ENCODE measurements around the gene MTCL3.

Gene MTCL3

DNA sequence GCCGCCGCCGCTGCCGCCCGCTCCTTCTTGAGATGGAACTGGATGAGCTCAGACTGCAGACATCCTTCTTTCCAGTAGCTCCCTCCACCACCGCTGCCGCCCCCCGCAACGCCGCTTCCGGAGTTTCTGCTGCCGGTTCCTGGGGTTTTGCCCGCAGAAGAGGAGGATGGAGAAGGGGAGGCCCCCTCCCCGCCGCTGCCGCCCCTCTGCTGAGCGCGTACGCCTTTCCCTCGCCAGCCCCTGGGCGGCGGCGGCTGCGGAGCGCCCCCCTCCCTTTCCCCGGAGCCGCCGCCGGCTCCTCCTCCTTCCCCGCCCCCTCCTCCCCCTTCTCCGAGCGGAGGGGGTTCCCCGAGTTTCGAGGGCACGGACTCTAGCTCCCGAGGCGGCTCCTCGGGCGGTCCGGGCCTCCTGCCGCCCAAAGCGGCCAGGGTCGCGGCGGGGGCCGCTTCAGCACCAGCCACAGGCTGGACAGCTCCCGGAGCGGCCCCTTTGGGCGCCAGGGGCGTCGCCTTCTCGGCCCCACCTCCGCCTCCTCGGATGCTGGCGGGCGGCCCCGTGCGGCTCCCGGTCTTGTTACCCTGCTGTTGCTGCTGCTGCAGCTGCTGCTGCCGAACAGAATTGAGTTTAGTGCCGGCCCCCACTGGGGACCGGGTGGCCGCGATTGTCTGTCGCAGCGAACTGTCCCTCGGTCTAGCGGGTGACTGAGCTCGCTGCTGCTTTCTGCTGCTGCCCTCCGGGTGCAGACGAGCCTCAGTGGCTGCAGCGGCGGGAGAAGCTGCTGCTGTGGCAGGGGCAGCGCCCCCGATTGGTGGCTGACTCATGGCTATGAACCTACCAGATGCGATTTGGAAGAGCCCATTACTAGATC is 3.1 kb downstream of the MTCL3 start:
- peak; percentile 77 for DNase-seq (ENCODE audit: low spot score)
- in situ Hi-C loops (cut with HindIII; ENCODE audit: low sequenced_read_pairs): no loop called here

DNA sequence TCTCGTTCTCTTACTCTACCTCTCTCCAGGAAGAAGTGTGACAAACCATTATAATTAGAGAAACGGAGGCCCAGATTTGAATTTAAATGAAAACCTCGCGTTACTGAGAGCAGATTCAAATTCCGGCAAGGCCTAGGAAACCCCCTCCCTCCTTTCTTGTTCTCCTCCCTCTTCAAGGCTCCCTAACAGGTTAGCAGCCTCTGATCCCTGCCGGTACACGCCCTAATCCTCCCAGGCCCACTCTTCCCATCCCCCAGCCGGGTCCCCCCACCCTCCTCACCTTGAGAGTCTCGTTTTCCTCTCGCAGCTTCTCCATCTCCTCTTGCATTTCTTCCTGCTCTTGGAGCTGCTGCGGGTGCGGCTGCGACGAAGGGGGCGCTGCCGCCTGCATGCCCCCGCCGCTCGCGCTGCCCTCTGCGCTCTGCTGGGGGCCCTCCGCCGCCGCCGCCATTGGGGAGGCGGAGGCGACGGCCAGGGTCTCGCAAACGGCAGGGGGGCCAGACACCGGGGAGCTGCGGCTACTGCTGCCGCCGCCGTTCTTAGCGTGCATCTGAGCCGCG is 3.8 kb downstream of the MTCL3 start:
- DNase-seq (ENCODE audit: low spot score): peak; percentile 66

DNA sequence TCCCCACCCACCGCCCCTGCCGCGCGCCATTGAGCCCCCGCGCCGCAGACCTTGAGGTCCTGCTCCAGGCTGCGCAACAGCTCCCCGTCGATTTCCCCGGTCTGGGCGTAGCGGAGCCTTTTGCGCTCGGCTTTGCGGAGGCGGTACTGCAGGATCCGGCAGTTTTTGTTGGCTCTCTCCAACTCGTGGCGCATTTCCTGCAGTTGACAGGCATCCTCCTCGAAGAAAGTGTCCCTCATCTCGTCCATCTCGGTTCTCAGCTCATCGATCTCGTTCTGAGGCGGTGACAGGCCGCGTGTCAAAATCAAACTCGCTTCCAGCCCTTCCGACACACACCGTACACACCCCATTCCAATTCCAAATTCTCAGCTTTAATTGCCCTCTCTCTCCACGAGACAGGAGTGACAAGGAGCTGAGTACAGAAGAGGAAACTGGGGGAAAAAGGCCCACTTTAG is 4.3 kb downstream of the MTCL3 start:
- in situ Hi-C loops (cut with HindIII; ENCODE audit: low sequenced_read_pairs): no loop called here
- DNase-seq (ENCODE audit: low spot score): peak; percentile 82

More for the DNA sequence above, 3.8 kb downstream of the MTCL3 start:
- in situ Hi-C loops (cut with HindIII; ENCODE audit: low sequenced_read_pairs): no loop called here

DNA sequence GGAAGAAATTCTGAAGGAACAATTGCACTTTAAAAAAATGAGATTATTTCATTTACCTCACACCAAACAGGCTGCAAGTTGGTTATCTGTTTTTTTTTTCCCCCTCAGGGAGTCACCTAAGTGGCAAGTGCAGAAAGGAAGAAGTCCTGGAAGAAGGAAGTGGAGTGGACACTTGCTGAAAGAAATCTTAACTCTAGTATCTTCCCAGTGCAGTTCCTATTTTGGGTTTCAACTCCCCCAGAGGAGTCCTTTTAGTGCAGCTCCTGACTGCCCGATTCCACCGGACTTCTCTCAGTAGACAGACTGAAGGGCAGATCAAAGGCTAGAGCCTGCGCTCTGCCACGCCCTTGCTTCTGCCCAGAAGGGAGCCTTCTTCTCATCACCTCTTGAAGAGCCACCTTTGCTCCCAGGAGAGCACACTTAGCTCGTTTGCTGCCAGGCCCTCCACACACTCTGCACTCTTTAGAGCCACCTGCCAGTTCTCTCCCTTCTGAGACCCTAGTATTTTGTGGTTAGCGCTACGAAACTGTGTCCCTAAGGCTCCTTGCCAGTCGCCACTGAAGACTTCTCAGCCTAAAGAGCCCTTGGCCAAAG is 4.9 kb downstream of the MTCL3 start:
- in situ Hi-C loops (cut with HindIII; ENCODE audit: low sequenced_read_pairs): no loop called here
- DNase-seq (ENCODE audit: low spot score): peak; percentile 50

DNA sequence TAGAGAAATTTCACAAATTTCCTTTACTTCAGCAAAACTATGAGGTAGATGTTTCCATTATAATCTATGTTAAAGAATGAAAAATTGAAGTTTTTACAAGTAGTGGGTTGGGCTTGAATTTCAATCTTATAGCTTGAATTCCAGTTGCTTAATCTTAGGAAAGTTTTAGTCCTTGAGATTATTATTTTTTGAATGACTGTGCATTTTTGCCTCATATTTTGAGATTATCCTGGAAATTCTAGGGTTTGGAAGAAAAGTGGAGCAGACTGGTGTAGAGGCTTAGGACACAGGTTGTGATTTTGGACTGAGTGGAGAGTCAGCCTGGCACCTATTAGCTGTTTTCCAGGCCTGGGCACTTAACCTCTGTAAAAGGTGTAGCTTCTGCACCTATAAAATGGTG is 5.7 kb downstream of the MTCL3 start:
- in situ Hi-C loops (cut with HindIII; ENCODE audit: low sequenced_read_pairs): no loop called here
- no peak for DNase-seq (ENCODE audit: low spot score)

DNA sequence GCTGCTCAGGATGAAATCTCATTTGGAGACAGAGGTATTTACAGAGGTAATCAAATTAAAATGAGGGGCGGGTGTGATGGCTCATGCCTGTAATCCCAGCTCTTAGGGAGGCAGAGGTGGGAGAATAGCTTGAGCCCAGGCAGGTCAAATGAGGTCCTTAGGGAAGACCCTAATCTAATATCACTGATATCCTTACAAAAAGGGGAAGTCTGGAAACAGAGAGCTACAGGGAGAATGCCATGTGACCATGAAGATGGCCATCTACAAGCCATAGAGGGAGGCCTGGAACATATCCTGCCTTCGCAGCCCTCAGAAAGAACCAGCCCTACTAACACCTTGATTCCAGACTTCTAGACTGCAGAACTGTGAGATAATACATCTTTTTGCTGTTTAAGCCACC is 8.3 kb downstream of the MTCL3 start:
- in situ Hi-C loops (cut with HindIII; ENCODE audit: low sequenced_read_pairs): no loop called here
- no peak for DNase-seq (ENCODE audit: low spot score)

DNA sequence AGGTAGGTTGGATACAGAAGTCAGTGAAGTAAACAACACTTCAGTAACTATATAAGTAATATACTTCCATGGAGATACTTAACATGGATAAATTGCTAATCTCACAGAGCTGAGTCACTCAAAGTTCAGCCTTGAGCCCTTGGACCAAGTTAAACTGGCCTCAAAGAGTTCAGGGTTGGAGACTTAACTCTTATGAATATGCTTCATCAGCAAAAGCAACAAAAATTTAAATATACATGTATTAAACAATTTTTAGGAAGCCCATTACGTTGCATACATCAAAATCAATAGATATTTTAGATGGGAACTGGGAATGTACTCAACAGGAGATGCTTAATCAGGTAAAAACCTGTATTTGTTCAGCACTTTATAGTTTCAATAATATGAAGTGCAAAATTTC is 12.2 kb downstream of the MTCL3 start:
- DNase-seq (ENCODE audit: low spot score): no peak
- in situ Hi-C loops (cut with HindIII; ENCODE audit: low sequenced_read_pairs): no loop called here

DNA sequence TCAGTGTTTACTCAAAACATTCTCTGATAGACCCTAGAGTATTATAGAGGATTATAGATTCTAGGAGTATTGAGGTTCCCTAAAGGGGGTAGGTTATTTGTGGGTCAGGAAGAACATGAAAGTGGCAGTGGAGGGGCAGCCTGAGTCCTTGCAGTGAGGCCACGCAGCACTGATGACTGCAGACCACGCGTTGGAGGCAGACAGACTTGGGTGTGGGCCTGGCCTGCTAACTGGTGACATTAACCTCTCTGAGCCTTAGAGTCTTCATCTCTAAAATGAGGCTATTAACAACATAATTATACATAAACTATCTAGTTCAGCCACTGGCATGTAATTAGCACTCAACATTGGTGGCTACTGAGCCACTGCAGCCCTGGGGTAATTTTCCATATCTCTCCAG is 16.1 kb downstream of the MTCL3 start:
- in situ Hi-C loops (cut with HindIII; ENCODE audit: low sequenced_read_pairs): no loop called here
- no peak for DNase-seq (ENCODE audit: low spot score)

DNA sequence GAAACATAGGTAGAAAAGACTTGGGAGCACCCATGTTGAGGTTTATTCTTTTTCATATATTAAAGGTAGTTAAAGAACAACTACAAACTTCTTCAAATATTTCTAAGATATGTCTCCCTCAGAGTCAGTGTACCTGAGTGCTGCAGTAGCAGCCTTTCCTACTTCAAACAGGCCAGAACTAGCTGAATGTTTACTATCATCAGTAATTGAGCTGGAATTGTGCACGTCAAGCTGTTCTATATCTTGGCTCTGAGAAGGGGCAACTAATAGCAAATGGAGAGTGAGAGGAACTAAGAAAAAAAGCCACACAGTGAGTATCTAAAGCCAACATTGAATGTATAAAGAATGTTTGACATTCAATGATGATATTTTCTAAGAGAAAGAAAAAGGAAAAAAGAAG is 21.7 kb downstream of the MTCL3 start:
- no peak for DNase-seq (ENCODE audit: low spot score)
- in situ Hi-C loops (cut with HindIII; ENCODE audit: low sequenced_read_pairs): no loop called here

DNA sequence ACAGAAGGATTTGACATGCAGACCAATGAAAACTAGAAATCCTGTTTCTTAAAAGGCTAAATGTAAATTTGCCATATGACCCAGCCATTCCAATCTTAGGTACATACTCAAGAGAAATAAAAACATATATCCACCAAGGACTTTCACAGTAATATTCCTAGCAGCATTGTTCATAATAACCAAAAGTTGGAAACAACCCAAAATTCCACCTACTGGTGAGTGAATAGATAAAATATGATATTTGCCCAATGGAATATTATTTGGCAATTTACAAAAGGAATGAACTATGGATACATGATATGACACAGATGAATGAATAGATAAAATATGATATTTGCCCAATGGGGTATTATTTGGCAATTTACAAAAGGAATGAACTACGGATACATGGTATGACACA is 22.7 kb downstream of the MTCL3 start:
- DNase-seq (ENCODE audit: low spot score): no peak
- in situ Hi-C loops (cut with HindIII; ENCODE audit: low sequenced_read_pairs): no loop called here

DNA sequence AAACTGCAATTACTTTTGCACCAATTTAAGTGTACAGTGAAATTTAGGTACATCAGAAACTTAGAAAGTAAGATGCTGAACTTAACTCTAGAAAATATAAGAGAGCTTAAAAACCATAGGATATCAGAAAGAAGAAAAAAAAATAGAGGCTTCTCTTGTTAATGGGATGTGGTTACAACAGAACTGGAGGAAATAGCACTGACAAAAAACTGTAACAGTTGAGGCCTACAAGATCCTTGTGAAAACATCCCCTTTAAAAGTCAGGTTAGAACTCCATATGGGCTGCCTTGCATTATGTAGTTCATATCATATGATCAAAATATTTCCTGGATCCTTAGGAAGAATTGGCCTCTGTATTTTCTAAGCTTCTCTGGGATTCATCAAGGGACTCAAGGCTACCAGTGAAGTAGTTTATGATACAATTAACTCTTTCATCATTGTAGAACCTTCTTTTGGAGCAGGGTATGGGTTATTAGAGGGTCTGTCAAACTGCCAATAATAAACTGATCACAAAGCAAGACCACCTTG is 24.8 kb downstream of the MTCL3 start:
- no peak for DNase-seq (ENCODE audit: low spot score)
- in situ Hi-C loops (cut with HindIII; ENCODE audit: low sequenced_read_pairs): no loop called here

DNA sequence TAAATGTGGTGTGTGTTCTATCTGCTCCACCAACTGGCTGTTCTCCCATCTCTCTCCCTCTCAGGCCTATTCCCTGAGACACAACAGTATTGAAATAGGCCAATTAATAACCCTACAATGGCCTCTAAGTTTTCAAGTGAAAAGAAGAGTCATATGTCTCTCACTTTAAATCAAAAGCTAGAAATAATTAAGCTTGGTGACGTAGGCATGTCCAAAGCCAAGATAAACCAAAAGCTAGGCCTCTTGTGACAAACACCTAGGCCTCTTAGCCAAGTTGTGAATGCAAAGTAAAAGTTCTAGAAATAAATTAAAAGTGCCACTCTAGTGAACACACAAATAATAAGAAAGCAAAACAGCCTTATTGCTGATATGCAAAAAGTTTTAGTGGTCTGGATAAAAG is 29.9 kb downstream of the MTCL3 start:
- DNase-seq (ENCODE audit: low spot score): no peak
- in situ Hi-C loops (cut with HindIII; ENCODE audit: low sequenced_read_pairs): no loop called here

DNA sequence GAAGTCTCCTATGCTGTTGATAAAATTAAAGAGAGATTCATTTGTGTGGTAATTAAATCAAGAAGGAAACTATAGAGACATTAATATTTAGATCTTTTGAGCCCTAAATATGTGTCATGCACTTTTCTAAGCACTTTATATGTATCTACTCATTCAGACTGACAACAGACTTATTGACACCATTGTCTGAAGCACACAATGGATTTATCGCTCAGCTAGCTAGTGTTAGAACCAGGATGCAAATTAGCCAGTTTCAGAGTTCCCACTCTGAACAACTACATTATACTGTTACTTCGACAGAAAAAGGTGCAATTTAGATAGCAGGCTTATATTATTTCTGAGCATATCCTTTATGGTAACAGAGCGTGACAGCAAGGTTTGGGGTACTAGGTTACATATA is 32.2 kb downstream of the MTCL3 start:
- DNase-seq (ENCODE audit: low spot score): no peak
- in situ Hi-C loops (cut with HindIII; ENCODE audit: low sequenced_read_pairs): no loop called here

DNA sequence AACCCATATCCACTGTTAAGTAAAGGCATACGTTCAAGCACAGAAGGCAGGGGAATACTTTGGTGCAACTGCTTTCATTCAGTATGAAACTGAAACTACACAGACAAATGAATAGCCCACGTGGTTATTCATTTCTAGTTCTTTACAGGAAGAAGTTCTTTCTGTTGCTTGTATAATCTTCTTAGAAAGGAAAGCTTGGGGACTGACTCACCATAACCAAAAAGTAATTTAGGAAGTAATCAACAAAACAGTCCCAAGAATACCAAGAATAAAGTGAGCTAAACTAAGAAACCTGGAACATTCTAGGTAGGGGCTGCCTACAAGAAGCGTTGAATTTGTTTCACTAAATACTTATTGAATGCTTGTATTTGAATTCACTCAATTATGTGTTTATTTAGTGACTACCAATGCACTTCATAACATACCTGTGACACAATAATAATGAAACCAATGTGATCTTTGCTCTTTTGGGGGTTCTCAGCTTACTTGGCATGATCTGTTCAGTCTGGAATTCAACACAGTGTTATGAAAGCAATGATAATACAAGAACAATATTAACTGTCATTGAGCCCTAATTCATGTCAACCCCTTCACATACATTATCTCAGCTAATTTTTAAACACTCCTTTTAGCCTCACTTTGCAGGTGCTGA is 34.8 kb downstream of the MTCL3 start:
- in situ Hi-C loops (cut with HindIII; ENCODE audit: low sequenced_read_pairs): no loop called here
- DNase-seq (ENCODE audit: low spot score): no peak

DNA sequence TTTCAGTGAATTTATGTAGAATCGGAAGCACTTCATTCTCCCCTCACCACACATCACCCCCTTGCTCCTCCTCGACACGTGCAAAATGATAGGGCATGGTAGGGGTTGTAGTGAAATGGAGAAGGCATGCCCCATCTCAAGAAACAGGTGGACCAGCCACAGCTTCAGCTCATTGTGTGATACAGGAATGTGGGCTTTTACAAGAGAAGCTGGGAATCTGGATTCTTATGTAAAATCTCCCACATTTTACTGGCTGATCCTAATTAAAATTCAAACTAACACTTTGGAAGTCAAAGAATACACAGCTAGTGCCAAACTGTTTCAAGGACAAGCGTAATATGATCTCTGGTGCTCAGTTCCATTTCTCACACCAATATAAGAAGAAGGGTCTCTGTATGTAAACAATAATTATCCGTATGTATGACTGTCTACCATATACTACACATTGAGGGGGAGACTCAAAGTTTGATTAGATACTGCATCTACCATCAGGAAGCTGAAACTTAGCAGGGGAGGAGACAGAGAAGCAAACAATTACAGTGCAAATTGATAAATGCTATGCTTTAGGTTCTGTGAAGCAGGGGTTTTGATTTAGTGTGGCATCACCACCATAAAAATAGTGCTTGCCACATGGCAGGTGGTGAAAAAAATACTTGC is 35.6 kb downstream of the MTCL3 start:
- no peak for DNase-seq (ENCODE audit: low spot score)
- in situ Hi-C loops (cut with HindIII; ENCODE audit: low sequenced_read_pairs): no loop called here

DNA sequence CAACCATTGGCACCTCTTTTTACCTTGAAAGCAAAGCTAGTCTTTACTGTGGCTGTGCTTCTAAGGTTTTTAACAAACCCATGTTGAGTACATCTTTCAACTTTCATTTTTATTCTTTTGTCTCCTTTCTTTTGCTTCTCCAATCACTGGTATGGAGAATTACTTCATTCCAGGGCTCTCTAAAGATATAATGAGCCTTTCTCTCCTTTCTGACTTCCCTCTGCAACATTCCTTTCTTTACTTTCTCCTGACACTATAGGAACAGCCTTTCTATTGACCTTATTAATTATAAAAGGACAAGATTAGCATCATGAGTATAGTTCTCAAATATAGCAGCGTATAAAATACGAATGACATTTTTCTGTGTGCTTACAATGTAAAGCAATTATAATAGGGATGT is 36.8 kb downstream of the MTCL3 start:
- in situ Hi-C loops (cut with HindIII; ENCODE audit: low sequenced_read_pairs): no loop called here
- DNase-seq (ENCODE audit: low spot score): no peak

DNA sequence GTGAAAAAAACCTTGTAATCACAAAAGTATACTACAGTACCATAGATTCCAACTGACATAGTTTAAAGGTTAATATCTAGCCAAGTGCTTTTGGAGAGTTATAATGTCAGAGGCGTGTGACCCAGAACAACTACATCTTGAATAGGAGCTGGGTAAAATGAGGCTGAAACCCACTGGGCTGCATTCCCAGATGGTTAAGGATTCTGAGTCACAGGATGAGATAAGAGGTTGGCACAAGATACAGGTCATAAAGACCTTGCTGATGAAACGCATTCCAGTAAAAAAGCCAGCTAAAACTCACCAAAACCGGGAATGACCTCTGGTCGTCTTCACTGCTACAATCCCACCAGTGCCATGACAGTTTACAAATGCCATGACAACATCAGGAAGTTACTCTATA is 37.5 kb downstream of the MTCL3 start:
- no peak for DNase-seq (ENCODE audit: low spot score)
- in situ Hi-C loops (cut with HindIII; ENCODE audit: low sequenced_read_pairs): no loop called here

DNA sequence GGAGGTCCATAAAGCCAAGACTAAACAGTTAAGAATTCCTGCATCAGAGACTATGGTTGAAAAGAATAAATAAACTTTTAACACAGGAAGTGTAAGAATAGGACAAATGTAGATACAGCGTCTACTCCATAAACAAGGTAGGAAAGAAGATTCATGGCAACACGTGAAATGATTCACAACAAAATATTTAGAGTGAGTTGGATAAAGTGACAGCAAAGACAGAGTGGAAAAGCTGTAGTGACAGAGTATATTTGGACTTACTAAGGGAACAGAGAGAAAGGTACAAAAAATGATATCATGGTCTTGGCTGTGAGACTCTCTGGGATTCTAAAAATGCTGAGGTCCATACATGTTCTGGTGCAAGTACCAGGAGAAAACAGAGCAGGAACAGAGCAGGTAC is 38.0 kb downstream of the MTCL3 start:
- DNase-seq (ENCODE audit: low spot score): no peak

DNA sequence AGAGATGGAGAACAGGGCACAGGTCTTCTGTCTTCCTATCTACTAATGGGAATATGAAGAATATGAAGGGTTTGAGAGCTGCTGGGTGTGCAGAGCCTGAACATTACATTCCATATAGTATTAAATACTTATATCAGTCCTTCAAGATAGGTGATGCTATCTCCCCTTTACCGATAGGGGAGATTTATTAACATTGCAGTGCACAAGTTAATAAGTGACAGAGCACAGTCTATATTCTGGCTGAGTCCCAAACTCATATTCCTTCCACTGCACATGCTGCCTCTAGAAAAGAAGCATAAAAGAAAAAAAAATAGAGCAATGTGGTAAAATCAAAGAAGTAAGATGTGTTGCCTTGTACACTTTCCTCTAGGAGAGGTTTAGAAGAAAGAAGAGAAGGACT is 41.5 kb downstream of the MTCL3 start:
- in situ Hi-C loops (cut with HindIII; ENCODE audit: low sequenced_read_pairs): no loop called here

More for the DNA sequence above, 38.0 kb downstream of the MTCL3 start:
- in situ Hi-C loops (cut with HindIII; ENCODE audit: low sequenced_read_pairs): no loop called here

More for the DNA sequence above, 41.5 kb downstream of the MTCL3 start:
- no peak for DNase-seq (ENCODE audit: low spot score)
